Prostate gland (tissue), 2 donors: ENCODE measurements around the gene SRRM1. TPM values are rescaled to one million over a fixed set of nuclear protein-coding genes. Genes with fewer than 3 reads are reported as not detected.

Experiments used
- DNase-seq: peaks from one replicate; pipeline ENCODE4 v3.0.0-alpha.2; 2019; ENCODE audit warnings: low spot score
- H3K27ac ChIP-seq, 2 donors: fragments of 200-600 bp; sonication (generic); 2 replicates each; pipeline ENCODE4 v1.5.1; 2017 to 2019
- H3K27me3 ChIP-seq: fragments of 200-600 bp; sonication (generic); replicated peaks from 2 replicates; pipeline ENCODE4 v1.5.1; 2019; ENCODE audit not compliant: insufficient read depth
- H3K36me3 ChIP-seq, 2 donors: fragments of 200-600 bp; sonication (generic); 1 replicate in 1 of 2; 2 replicates in 1 of 2; pipeline versions ENCODE4 v1.5.1 to v1.8.1; 2017 to 2019
- H3K4me1 ChIP-seq: fragments of 200-600 bp; sonication (generic); replicated peaks from 2 replicates; pipeline ENCODE4 v1.5.1; 2019
- H3K4me3 ChIP-seq, 2 donors: fragments of 200-600 bp; sonication (generic); 2 replicates each; pipeline ENCODE4 v1.5.1; 2017 to 2019
- H3K9me3 ChIP-seq: fragments of 200-600 bp; sonication (generic); 2 replicates; pipeline ENCODE4 v1.5.1; 2017
- CTCF ChIP-seq, 4 experiments: fragments of 200-600 bp in 2 of 4; fragments of 450-650 bp in 2 of 4; sonication (generic) in 2 of 4; IDR thresholded peaks; 1 replicate in 3 of 4; 2 replicates in 1 of 4; pipeline ENCODE4 v1.5.1; 2016 to 2019; ENCODE audit warnings: antibody characterized with exemption in 4 of 4, mild to moderate bottlenecking in 2 of 4, moderate library complexity in 2 of 4
- POLR2A ChIP-seq: fragments of 450-650 bp; IDR thresholded peaks from one replicate; pipeline ENCODE4 v1.6.1; 2016; ENCODE audit warnings: antibody characterized with exemption, mild to moderate bottlenecking
- POLR2AphosphoS5 ChIP-seq: sonication (generic); formaldehyde crosslinking; IDR thresholded peaks from one replicate; pipeline ENCODE4 v1.6.1; 2017; ENCODE audit warnings: antibody characterized with exemption
- WGBS: methylation state at CpG from one replicate; pipeline ENCODE4 v1.1.5; 2018; 5-methylcytosine and 5-hydroxymethylcytosine counted together
- intact Hi-C: fragments of 100-400 bp; cut with DNase I; formaldehyde crosslinking; loops from one replicate; pipeline ENCODE4 v1.14.2; 2022
- total RNA-seq, 2 donors: library from RNA; depleted of rRNA; stranded (reverse); fragments of >200 nt; gene quantifications; one replicate each; pipeline ENCODE4 v1.1.0, GENCODE V29; 2016

The SRRM1 gene
- total RNA-seq, 2 donors from 2014 or later = 119 to 147 TPM

- TF ChIP-seq CTCF (IDR thresholded peaks at IDR 0.05) (no peak), POLR2A (no peak), POLR2AphosphoS5 (no peak)
- WGBS = 90% methylated on average over 13 of the region's 13 CpGs
- Histone ChIP-seq H3K27me3 (no peaks in the 10 kb centered on the region), H3K27ac (no peak overlapping the region), H3K9me3 (no peaks in the 10 kb centered on the region), H3K4me1 (peaks cover 11% of the 10 kb centered on the region), H3K36me3 (peaks cover 21 to 36% of the 10 kb centered on the region in 2 donors), H3K4me3 (no peak overlapping the region)
- intact Hi-C loops = loop anchor here (10.0 kb wide), 1 partner anchor 562 kb away; no protein-coding TSS in a partner anchor
- no peak for DNase-seq
These were observed 9.3 kb downstream of the SRRM1 start for GRCh38 chr1:24652382-24652781.

GRCh38 chr1:24654010-24654409 is 10.9 kb downstream of the SRRM1 start:
- intact Hi-C loops = loop anchor here (10.0 kb wide), 1 partner anchor 561 kb away; no protein-coding TSS in a partner anchor
- peaks cover 20 to 36% of the 10 kb centered on the region in 2 donors for H3K36me3 ChIP-seq
- H3K27ac ChIP-seq = no peak overlapping the region
- no peak for TF ChIP-seq POLR2AphosphoS5
- TF ChIP-seq CTCF (IDR thresholded peaks at IDR 0.05) = no peak
- no peak for TF ChIP-seq POLR2A
- 94% methylated on average over 3 of the region's 3 CpGs for WGBS
- no peaks in the 10 kb centered on the region for H3K27me3 ChIP-seq
- H3K4me1 ChIP-seq = peaks cover 13% of the 10 kb centered on the region
- no peak overlapping the region for H3K4me3 ChIP-seq
- no peak for DNase-seq
- H3K9me3 ChIP-seq = no peaks in the 10 kb centered on the region

- peaks cover 13% of the 10 kb centered on the region for H3K4me1 ChIP-seq
- DNase-seq = no peak
- TF ChIP-seq POLR2AphosphoS5 = no peak
- no peak for TF ChIP-seq POLR2A
- TF ChIP-seq CTCF (IDR thresholded peaks at IDR 0.05) = no peak
- no peaks in the 10 kb centered on the region for H3K27me3 ChIP-seq
- H3K9me3 ChIP-seq = no peaks in the 10 kb centered on the region
- peaks cover 15 to 24% of the 10 kb centered on the region in 2 donors for H3K36me3 ChIP-seq
- 97% methylated on average over 1 of the region's 1 CpG for WGBS
- no peak overlapping the region for H3K4me3 ChIP-seq
- no peak overlapping the region for H3K27ac ChIP-seq
- intact Hi-C loops = loop anchor here (10.0 kb wide), 1 partner anchor 559 kb away; no protein-coding TSS in a partner anchor
These were observed 12.9 kb downstream of the SRRM1 start for GRCh38 chr1:24656046-24656445.

- H3K9me3 ChIP-seq = no peaks in the 10 kb centered on the region
- no peak overlapping the region for H3K4me3 ChIP-seq
- H3K27ac ChIP-seq = peak overlapping the region in 1 of 2 donors; percentile 11
- WGBS = 62% methylated on average over 3 of the region's 3 CpGs
- DNase-seq = no peak
- no peak for TF ChIP-seq CTCF (IDR thresholded peaks at IDR 0.05)
- TF ChIP-seq POLR2A = no peak
- TF ChIP-seq POLR2AphosphoS5 = no peak
- intact Hi-C loops = loop anchor here (10.0 kb wide), 1 partner anchor 557 kb away; no protein-coding TSS in a partner anchor
- H3K4me1 ChIP-seq = peaks cover 13% of the 10 kb centered on the region
- no peaks in the 10 kb centered on the region for H3K27me3 ChIP-seq
- peaks cover 18 to 31% of the 10 kb centered on the region in 2 donors for H3K36me3 ChIP-seq
These were observed 14.7 kb downstream of the SRRM1 start for GRCh38 chr1:24657781-24658180.
